CD4-positive, alpha-beta T cell (primary cell): ENCODE measurements around the gene CSTF2T. TPM values are rescaled to one million over a fixed set of nuclear protein-coding genes. Genes with fewer than 3 reads are reported as not detected.

Source experiments
- ATAC-seq: fragments of 200-7000 bp; cut with Tn5 transposase; one replicate; pipeline ENCODE4 v1.10.0; 2022; ENCODE audit warnings: mild to moderate bottlenecking; ENCODE audit not compliant: poor library complexity
- CTCF ChIA-PET: fragments of 350-600 bp; sonication (Branson Sonifier 250); formaldehyde crosslinking; loops from one replicate; lab custom pipeline; 2021; ENCODE audit warnings: antibody characterized with exemption, inconsistent platforms; lab: Charles Lee
- POLR2A ChIA-PET: fragments of 350-600 bp; sonication (Branson Sonifier 250); formaldehyde crosslinking; loops from one replicate; lab custom pipeline; 2021; ENCODE audit warnings: antibody characterized with exemption, inconsistent platforms; lab: Charles Lee
- DNase-seq, 14 experiments: peaks; one replicate each; pipeline ENCODE4 v3.0.0-alpha.2; 2013 to 2020; ENCODE audit warnings: mixed read lengths in 2 of 14
- H3K27ac ChIP-seq, 2 donors: one replicate each; pipeline versions ENCODE4 v1.5.1 to v1.7.0; 2013; ENCODE audit warnings: low read length in 2 of 2, low read depth in 1 of 2, mild to moderate bottlenecking in 1 of 2
- H3K27me3 ChIP-seq, 2 experiments: 1 replicate in 1 of 2; 2 replicates in 1 of 2; pipeline versions ENCODE4 v1.6.1 to v1.7.0; 2013; ENCODE audit warnings: low read length in 2 of 2, control low read depth in 1 of 2, mild to moderate bottlenecking in 1 of 2, moderate library complexity in 1 of 2; ENCODE audit not compliant: insufficient read depth in 2 of 2, control insufficient read depth in 1 of 2
- H3K36me3 ChIP-seq: one replicate; pipeline ENCODE4 v1.6.1; 2013; ENCODE audit warnings: low read length, control low read depth; ENCODE audit not compliant: insufficient read depth
- H3K4me1 ChIP-seq: one replicate; pipeline ENCODE4 v1.6.1; 2013; ENCODE audit warnings: low read length, control low read depth; ENCODE audit not compliant: insufficient read depth
- H3K4me3 ChIP-seq: one replicate; pipeline ENCODE4 v1.5.1; 2013; ENCODE audit warnings: mild to moderate bottlenecking, low read length, moderate library complexity
- H3K9me3 ChIP-seq, 2 experiments: 1 replicate in 1 of 2; 2 replicates in 1 of 2; pipeline versions ENCODE4 v1.6.1 to v1.7.0; 2013; ENCODE audit warnings: low read length in 2 of 2, mild to moderate bottlenecking in 2 of 2, control low read depth in 1 of 2, moderate library complexity in 1 of 2; ENCODE audit not compliant: control insufficient read depth in 1 of 2, insufficient read depth in 1 of 2
- H3K27ac Mint-ChIP-seq: one replicate; pipeline ENCODE4 v1.8.0; 2020; ENCODE audit warnings: mixed read lengths
- H3K27me3 Mint-ChIP-seq: one replicate; pipeline ENCODE4 v1.8.0; 2021; ENCODE audit warnings: mixed read lengths
- H3K36me3 Mint-ChIP-seq: one replicate; pipeline ENCODE4 v1.8.0; 2021; ENCODE audit warnings: low read depth, mixed read lengths
- H3K4me1 Mint-ChIP-seq: one replicate; pipeline ENCODE4 v1.8.0; 2021; ENCODE audit warnings: low read depth, mixed read lengths
- H3K4me3 Mint-ChIP-seq: one replicate; pipeline ENCODE4 v1.8.0; 2020; ENCODE audit warnings: mild to moderate bottlenecking, mixed read lengths
- H3K9me3 Mint-ChIP-seq: one replicate; pipeline ENCODE4 v1.8.0; 2020; ENCODE audit warnings: mixed read lengths
- intact Hi-C, 2 experiments: fragments of 100-400 bp; cut with DNase I in 1 of 2; cut with micrococcal nuclease in 1 of 2; formaldehyde crosslinking; loops; one replicate each; pipeline versions ENCODE4 v1.15.1 to v1.9.0; 2023 to 2025; cut with DNase I, micrococcal nuclease
- total RNA-seq, 174 experiments: library from RNA in 2 of 174; stranded (reverse) in 2 of 174; gene quantifications; one replicate each; pipeline ENCODE4 v1.2.3 and lab custom pipeline; 2021 to 2026
- TF ChIP-seq, protein P1 (sequence below): fragments of 200-600 bp; IDR thresholded peaks from one replicate; pipeline ENCODE4 v1.8.0; 2022; ENCODE audit warnings: antibody characterized with exemption, mild to moderate bottlenecking

Gene CSTF2T
- total RNA-seq, 2 experiments from 2014 or later = 28.4 to 29.6 TPM

GRCh38 chr10:51683031-51683691 lies 16.2 kb downstream of the CSTF2T start:
- Mint-ChIP-seq H3K27me3 (peaks cover 37% of the 10 kb centered on the region), H3K9me3 (no peaks in the 10 kb centered on the region), H3K36me3 (no peaks in the 10 kb centered on the region), H3K4me3 (no peak overlapping the region), H3K27ac (no peak overlapping the region), H3K4me1 (no peaks in the 10 kb centered on the region)
- Histone ChIP-seq H3K27ac (no peak overlapping the region), H3K4me1 (no peaks in the 10 kb centered on the region), H3K36me3 (no peaks in the 10 kb centered on the region), H3K4me3 (no peak overlapping the region), H3K9me3 (no peaks in the 10 kb centered on the region), H3K27me3 (peaks cover 0 to 20% of the 10 kb centered on the region in 2 experiments)
- no peak for ATAC-seq
- DNase-seq = no peak
- intact Hi-C loops = no loop called here
- CTCF ChIA-PET = interaction anchor here (0.8 kb wide), 1 partner anchor 21 kb away, joined by 3 read pairs; no protein-coding TSS in a partner anchor
- TF ChIP-seq, protein P1, sequence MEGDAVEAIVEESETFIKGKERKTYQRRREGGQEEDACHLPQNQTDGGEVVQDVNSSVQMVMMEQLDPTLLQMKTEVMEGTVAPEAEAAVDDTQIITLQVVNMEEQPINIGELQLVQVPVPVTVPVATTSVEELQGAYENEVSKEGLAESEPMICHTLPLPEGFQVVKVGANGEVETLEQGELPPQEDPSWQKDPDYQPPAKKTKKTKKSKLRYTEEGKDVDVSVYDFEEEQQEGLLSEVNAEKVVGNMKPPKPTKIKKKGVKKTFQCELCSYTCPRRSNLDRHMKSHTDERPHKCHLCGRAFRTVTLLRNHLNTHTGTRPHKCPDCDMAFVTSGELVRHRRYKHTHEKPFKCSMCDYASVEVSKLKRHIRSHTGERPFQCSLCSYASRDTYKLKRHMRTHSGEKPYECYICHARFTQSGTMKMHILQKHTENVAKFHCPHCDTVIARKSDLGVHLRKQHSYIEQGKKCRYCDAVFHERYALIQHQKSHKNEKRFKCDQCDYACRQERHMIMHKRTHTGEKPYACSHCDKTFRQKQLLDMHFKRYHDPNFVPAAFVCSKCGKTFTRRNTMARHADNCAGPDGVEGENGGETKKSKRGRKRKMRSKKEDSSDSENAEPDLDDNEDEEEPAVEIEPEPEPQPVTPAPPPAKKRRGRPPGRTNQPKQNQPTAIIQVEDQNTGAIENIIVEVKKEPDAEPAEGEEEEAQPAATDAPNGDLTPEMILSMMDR = no peak
- POLR2A ChIA-PET = no interaction called here

- ChIA-PET CTCF (no interaction called here), POLR2A (no interaction called here)
- H3K27ac ChIP-seq = no peak overlapping the region
- intact Hi-C loops = no loop called here
- H3K4me3 ChIP-seq = no peak overlapping the region
- ATAC-seq (no peak), DNase-seq (no peak)
- H3K27me3 ChIP-seq = peaks cover 0 to 31% of the 10 kb centered on the region in 2 experiments
- TF ChIP-seq, protein P1 = no peak
- Mint-ChIP-seq H3K36me3 (no peaks in the 10 kb centered on the region), H3K27me3 (peaks cover 38% of the 10 kb centered on the region), H3K4me1 (no peaks in the 10 kb centered on the region), H3K9me3 (no peaks in the 10 kb centered on the region), H3K4me3 (no peak overlapping the region), H3K27ac (no peak overlapping the region)
- no peaks in the 10 kb centered on the region for H3K9me3 ChIP-seq
- no peaks in the 10 kb centered on the region for H3K36me3 ChIP-seq
- H3K4me1 ChIP-seq = no peaks in the 10 kb centered on the region
Measured at GRCh38 chr10:51679841-51680240, 19.6 kb downstream of the CSTF2T start.

DNA sequence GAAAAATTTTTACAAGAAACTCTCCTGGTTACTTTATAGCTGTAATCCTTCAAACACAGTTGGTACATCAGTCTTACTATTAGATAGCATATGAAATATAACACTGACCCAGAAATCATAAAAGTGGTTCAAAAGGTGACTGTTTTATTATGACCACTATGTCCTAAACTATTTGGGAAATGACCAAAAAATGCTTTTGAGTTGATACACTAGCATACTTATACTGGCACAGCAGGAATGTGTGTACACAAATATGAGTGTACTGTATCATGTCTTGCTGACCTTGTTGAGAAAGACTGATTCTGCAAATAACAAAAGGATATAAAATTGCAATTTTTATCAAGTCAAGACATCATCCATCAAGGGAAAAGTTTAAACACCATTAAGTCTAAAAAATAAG lies 24.3 kb downstream of the CSTF2T start:
- Histone ChIP-seq H3K9me3 (no peaks in the 10 kb centered on the region), H3K4me3 (no peak overlapping the region), H3K36me3 (no peaks in the 10 kb centered on the region), H3K4me1 (no peaks in the 10 kb centered on the region), H3K27me3 (peaks cover 0 to 21% of the 10 kb centered on the region in 2 experiments), H3K27ac (no peak overlapping the region)
- intact Hi-C loops = no loop called here
- no peaks in the 10 kb centered on the region for H3K36me3 Mint-ChIP-seq
- TF ChIP-seq, protein P1 = no peak
- ChIA-PET POLR2A (no interaction called here), CTCF (no interaction called here)
- H3K9me3 Mint-ChIP-seq = peaks cover 9% of the 10 kb centered on the region
- no peak overlapping the region for H3K27ac Mint-ChIP-seq
- H3K4me3 Mint-ChIP-seq = no peak overlapping the region
- peaks cover 42% of the 10 kb centered on the region for H3K27me3 Mint-ChIP-seq
- ATAC-seq (no peak), DNase-seq (no peak)
- H3K4me1 Mint-ChIP-seq = no peaks in the 10 kb centered on the region
